HK-2 (cell line): ENCODE data around the gene SPA17.
A peak's percentile ranks its signal among the peaks of the same experiment; 100 is the strongest.

Source experiments
- DNase-seq: peaks from one replicate; pipeline ENCODE4 v3.0.0-alpha.2; 2018; ENCODE audit not compliant: unreplicated experiment

SPA17 gene

DNA sequence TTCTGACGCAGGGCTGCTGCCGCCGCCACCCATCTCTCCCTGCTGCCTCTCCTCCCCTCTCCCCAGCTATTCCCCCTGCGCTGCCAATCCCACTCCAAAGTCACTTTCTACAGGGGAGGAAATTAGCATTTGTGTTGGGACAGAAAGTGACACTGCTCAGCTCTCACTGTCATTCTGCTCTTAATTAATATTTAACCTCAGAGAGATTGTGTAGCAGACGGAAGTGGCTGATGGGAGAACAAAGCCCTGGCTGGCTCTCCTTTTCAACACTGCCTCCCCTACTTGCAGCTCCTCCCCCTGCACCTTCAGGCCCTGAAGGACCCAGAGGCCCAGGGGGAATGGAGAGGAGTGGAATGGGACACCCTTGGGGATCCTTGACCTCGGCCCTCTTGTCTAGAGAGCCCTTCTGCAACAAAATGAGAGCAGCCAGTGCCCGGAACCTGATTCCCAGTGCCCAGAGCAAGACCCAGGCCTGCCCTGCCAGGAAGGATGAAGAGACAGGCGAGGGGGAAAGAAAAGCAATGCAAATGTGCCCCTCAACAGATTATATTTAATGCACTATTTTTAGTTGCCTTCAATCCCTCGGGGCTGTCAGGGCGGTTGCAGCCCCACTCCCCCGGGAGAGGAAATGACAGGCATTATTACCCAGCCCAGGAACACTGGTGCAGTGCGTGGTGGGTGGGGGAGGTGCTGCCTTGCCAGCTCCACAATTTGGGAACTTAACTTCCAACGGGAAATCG is 51.4 kb downstream of the SPA17 start:
- DNase-seq: no peak

DNA sequence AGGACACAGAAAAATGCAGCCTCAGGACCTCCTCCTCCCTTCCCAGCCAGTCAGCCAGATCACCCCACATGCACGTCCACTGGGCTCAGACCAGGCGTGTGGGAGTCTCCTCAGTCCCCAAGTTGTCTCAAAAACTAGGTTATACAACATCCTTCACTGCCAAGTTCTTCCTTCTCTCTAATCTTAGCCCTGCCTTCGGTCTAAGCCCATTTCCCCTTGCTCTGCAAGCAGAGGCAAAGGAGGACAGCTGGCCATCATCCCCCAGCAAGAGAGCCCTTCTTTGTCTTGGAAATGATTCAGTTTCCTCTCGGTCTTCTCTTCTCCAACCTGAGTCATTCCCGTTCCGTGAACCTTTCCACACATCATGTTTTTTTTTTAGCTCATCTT is 52.0 kb downstream of the SPA17 start:
- DNase-seq: no peak

DNA sequence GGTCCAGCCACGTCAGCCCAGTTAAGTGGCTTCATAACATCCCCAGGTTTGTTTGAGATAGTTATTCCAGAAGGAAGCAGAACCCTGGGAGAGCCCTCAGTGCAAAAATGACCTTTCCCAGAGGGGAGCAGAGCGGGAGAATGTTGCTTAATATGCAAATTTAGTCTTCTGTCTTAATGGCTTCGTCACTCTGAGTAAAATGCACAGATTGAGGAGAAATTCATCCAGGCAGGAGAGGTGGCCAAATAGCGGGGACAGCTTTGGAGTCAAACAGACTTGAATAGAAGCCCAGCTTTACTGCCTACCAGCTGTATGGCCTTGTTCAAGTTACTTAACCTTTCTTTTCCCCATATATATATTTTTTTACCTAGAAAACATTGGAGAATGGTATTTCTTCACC is 53.8 kb downstream of the SPA17 start:
- no peak for DNase-seq

DNA sequence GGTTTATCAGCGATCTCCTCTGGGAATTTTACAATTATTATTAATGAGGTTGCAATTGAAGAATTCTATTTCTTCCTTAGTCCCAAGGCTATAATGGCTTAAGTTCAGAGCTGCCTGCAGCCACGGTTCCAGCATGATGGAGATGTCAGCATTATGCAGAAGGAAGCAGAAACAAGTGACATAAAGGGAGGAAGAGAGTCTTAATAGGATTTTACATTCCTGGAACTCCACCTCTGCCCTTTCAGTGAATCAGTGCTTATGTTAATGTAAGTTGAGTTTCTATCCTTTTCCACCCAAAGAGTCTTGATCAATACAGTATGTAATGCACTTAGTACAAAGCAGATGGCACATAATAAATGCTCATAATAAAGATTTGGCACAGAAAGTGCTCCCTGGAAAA is 54.4 kb downstream of the SPA17 start:
- no peak for DNase-seq

DNA sequence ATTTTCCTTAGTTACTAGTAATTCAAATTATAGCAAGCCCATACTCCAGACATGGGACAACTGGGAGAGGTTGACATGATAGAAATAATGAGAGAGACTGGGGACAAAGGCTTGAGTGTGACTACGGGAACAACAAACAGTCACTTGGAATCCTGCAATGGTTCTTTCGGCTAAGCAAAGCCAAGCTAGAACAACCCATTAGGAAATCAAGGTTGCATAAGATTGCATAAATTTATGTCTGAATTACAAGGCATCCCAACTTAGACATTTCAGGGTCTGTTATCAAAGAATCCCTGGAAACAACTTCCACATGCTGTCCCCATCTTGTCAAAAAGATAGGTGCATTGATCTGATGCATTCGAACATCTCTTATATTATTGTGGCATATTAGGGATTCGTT is 55.9 kb downstream of the SPA17 start:
- no peak for DNase-seq

DNA sequence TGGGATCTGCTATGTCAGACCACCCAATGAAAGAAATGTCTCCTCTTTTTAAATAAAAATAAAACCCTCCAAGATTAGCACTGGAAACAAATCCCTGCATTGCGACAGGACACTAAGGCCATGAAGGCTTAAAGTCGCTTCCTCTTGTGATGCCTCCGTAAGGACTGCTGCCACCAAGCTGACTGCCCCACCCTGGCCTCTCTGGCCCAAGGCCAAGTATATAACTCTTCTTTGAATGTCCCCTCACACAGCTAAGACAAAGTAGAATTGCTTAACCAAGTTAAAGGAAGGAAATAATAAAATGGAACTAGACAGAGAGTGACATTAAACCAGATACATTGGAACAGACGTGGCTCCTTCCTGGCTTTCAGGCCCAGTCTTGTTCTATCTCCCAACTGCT is 58.5 kb downstream of the SPA17 start:
- no peak for DNase-seq

DNA sequence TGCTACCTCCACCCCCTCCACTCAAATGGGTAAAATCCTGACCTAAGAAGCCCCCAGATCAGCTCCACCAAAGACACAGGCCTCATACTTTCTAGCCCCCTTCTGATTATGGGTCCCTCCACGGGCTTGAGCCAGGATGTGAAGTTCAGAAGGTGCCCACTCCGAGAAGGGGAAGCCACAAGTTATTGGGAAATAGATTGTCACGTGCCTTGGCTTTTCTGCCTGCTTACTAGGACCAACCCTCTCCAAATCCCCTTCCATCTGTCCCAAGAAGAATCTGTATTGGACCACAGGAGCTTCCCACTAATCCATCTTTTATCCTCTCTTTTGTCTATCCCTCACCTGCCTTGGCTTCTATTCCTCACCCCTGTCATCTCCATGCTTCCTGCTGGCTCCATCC is 63.0 kb downstream of the SPA17 start:
- no peak for DNase-seq

DNA sequence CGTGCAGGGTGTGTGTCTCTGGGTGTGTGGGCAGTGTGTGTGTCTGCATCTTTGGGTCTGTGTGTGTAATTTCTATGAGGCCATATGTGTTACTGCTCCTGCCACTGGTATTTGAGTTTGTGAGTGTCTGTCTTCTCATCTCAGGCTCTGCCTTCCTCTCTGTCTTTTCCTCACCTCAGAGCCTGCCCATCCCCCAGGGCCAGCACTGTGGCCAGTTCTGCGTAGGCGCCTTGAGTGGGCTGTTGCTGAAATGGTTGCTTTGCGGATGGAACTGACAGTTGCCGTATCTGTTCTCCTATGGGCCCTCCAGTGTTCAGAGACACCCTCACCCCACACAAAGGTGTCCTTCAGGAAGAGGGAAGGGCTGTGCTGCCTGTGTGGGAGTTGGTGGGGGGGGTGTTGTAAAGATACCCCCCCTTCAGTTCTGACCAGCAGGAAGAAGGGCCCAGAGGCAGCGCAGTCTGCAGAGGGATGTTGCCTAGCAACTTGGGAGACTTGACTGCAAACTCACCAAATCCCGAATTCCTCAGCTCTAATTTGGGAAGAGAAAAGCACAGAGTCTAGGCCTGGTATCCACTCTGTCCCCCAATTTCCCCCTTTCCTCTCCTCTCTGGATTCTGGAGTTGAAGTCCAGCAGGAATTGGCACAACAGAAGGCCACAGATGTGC is 64.1 kb downstream of the SPA17 start:
- DNase-seq: no peak

DNA sequence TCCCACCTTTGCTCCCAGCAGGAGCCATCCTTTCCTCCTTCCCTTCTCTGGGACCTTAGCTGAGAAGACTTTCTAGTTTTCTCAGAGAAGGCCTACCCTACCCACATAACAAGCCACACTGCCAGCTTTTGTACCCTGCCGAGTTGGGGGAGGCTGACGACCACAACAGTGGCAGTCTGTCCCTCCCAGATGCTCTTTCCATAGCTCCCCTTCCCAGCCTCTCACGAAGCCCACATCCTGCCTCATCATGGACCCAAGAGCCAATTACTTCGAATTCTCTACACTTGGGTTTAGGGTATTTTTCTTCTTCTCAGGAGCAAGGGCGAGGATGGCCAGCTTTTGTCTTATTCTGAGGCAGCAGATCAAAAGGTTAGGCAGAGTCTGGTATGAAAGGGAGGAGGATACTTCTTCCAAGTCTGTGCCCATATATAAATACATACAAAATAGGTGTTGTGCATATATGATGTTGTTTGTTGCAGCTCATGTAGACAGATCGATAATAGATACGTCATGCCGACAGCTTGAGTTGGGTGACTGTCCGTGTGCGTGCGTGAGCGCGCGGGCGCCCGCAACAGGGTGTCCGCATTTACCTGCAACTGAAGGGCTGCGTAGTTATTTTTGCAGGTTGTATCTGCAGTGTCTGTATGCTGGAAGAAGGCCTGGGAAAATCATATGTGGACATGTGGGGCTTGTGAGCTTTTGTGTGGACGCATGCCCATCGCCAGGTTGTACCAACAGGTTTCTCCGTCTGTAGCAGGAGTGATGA is 65.2 kb downstream of the SPA17 start:
- no peak for DNase-seq

DNA sequence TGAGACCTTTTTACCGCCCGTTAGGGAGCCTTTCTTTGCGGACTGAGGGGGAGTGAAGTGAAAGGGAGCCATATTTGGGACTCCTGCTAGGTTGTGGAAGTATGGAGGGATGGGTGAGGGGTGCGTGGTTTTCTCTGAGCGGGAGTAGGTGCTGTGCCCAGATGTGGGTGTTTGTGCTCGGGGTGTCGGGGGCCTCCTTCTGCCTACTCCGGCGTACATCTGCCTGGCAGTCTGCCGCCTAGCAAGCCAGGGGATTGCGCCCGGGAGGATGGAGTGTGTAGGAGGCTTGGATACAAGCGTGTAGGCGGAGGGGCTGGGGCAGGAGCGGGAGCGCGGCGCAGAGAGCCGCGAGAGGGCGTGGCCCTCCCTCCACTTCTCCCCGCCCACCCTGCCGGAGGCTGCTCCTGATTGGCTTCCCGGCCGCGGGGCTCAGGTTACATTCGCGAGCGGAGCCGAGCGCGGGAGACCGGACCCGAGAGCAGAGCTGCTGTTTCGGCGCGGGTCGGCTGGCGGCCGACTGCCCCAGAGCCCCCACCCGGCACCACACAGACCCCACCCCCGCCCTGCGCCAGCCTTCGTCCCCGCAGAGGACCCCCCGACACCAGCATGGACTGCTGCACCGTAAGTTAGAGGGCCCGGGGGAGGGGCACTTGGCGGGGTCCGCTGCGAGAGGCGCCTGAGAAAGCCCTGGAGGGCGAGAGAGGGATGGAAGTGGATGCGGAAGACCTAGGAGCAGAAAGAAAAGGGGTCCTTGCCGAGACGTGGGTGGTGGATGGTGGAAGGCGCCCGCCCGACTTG is 66.0 kb downstream of the SPA17 start, which contains the start of gene NRGN:
Gene NRGN (plus strand): TSS at position 464 of the 798 bp plus-strand sequence. CDS start 143 bp downstream, at position 607.
- DNase-seq: peak; percentile 83

DNA sequence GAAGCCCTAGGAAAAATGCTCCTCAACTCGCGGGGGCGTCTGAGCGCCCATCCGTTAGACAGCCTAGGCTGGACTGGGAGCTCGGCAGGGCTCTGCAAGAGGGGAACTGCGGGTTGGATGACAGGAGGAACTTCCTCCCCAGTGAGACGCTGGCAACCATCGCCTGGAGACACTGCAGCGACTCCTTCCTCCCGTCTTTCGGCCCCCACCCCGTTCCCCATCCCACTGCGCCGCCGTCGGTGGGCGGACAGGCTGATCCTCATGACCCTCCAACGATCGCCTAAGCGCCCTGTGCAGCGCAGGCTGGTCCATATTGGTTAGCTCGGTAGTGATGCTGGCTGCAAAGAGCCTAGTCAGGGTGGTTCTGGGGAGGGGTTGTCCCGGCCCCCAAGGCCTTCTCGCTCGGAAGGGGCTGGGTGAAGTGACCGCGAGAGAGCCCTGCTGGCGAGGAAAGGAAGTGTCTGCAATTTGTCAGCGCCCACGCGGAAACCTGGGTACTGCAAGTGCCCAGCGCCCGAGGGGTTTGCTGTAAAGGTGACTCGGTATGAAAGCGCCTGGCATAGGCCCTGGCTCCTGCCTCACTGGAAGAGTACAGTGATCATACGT is 66.7 kb downstream of the SPA17 start:
- DNase-seq: no peak

DNA sequence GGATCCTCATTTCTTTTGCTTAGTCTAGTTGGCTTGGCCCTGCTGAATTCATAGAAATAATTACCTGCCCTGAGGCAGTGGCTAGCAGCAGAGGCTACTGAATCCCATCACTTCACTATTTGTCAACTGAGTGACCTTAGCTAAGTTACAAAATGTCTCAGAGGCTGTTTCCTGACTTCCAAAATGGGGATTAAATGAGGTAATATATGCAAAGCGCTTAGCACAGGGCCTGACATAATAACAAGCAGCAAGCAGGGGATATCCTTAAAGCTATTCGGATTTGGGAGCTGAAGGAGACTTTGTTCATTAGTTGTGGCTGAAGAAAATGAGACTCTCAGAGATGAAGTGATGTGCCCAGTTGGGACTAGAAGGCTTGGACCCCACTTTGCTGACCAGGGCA is 68.9 kb downstream of the SPA17 start:
- no peak for DNase-seq

DNA sequence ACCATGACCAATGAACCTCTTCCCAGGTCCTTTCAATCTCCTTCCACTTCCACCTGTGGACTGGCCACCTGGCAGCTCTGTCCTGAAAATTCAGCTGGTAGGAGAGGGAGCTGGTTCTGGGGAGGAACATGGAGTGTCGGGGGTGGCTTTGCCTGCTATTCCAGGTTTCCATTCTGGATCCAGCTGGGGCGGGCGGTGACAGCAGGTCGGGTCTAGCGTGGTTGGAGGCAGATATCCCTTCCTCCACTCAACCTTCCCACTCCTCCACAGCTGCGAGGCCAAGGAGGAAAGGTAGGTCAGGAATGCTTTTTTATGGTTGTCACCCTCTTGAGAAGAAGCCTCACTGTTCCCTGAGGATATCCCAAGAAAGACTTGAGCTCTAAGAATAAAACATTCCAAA is 69.3 kb downstream of the SPA17 start:
- DNase-seq: no peak

DNA sequence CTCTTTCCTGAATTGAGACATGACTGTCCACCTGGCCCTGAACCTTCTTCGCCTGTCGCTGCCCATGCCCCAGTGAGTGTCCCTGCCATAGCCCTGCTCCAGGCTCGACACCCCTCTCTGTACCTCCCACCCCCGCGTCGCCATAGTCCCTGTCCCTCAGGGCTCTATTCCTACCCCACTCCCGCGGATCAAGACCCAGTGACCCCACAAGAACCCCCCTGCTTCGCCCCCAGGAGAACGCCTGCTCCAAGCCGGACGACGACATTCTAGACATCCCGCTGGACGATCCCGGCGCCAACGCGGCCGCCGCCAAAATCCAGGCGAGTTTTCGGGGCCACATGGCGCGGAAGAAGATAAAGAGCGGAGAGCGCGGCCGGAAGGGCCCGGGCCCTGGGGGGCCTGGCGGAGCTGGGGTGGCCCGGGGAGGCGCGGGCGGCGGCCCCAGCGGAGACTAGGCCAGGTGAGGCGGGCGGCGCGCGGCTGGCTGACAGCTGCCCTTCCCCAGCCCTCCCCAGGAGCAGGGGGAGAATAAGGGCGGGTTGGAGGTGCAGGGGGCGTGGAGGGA is 71.6 kb downstream of the SPA17 start:
- DNase-seq: no peak

DNA sequence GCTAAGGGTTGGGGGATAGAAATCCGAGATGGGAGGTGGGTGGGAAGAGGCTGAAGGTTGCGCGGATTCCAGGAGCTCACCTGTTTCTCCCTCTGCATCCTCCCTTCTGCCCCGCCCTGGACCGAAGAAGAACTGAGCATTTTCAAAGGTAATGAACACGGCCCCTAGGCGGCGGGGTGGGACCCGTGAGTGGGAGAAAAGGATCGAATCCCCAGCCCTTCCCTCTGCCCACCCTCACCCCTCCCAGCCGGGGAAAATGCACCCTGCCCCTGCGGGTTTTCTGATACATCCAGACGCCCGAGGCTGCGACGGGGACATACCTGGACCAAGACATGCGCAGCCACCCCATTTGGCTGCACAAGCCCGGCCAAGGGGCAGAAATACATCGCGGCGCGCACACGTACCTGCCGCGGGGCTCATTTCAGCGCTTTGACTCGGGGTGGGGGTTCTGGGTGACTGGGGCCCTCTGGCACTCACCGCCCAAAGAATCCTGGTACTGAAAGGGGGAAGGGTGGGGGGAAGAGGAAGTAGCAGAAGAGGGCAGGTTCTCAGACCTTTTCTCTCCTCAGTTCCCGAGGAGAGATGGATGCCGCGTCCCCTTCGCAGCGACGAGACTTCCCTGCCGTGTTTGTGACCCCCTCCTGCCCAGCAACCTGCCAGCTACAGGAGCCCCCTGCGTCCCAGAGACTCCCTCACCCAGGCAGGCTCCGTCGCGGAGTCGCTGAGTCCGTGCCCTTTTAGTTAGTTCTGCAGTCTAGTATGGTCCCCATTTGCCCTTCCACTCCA is 72.3 kb downstream of the SPA17 start:
- no peak for DNase-seq

DNA sequence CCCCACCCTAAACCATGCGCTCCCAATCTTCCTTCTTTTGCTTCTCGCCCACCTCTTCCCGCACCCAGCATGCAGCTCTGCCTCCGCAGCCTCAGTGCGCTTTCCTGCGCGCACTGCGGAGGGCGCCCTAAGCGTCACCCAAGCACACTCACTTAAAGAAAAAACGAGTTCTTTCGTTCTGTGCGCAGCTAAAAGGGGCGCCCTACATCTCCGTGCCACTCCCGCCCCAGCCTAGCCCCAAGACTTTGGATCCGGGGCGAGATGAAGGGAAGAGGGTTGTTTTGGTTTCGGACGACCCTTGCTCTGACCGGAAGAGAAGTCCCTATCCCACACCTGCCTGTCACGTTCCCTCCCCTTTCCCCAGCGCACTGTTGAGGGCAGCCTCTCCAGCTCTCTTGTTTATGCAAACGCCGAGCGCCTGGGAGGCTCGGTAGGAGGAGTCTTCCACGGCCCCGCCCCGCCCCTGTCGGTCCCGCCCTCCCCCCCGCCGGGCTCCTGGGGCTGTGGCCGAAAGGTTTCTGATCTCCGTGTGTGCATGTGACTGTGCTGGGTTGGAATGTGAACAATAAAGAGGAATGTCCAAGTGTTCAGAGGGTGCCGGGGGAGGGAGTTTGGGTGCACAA is 73.0 kb downstream of the SPA17 start:
- peak; percentile 21 for DNase-seq
